ENCODE measurements around the gene GUCA2A. TPM values are rescaled to one million over a fixed set of nuclear protein-coding genes. Genes with fewer than 3 reads are reported as not detected.

Gene GUCA2A
- total and polyA plus RNA-seq, 2 of the 4 experiments (the other 2 are of a cell fraction), result not detected

DNA sequence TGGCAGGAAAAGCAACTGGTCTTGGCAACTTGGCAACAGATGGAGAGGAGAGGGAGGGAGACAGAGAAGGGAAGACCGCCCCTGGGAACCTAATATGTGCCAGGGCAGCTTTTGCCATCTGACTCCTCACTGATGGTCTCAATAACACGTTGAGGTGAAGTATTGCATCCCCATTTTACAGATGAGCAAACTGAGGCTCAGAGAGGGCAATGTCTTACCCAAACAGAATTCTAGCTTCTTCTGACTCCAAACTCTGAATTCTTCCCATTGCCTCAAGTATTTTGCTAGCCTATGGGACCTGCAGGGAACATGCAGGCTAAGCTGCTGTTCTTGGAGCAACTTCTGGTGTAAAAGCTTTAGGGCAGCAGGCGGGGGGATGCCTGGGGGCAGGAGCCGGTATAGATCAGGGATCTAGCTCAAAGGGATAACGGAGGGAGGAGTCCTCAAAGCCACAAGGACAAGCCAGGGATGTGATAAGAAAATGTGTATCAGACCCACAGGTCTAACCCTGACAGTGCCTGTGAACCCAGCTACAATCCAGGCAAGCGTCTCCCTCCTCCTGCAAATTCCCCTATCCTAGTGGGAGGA, 7.2 kb upstream of the GUCA2A start:
- no CpG with 5 or more reads among the region's 6 CpGs for WGBS, 2 experiments (ENCODE audit: extremely low coverage in 2 of 2, insufficient read length in 1 of 2)
- Histone ChIP-seq H2AFZ (replicated peaks; ENCODE audit: low read length, poor library complexity) (no peak overlapping the region), H3K27ac (ENCODE audit: insufficient read depth, low read length) (no peak overlapping the region), H3K36me3 (ENCODE audit: control insufficient read depth, insufficient read depth, low read length) (peaks cover 1% of the 10 kb centered on the region; the same call in 1 of the 2 replicates), H2BK120ac (ENCODE audit: low read depth, low read length) (no peak overlapping the region), H3K56ac (ENCODE audit: extremely low read depth, insufficient read depth, low read length) (no peak overlapping the region), H3K27me3 (ENCODE audit: control insufficient read depth, insufficient read depth, low read length) (no peaks in the 10 kb centered on the region), H3K18ac (ENCODE audit: low read depth, low read length) (no peak overlapping the region), H4K20me1 (ENCODE audit: insufficient read depth, low read length) (peaks cover under 1% of the 10 kb centered on the region; the same call in 1 of the 2 replicates), H3K14ac (replicated peaks; ENCODE audit: low read depth, low read length) (no peak overlapping the region), H3K9me3 (ENCODE audit: control insufficient read depth, insufficient read depth, low read length) (no peaks in the 10 kb centered on the region), H3K23ac (ENCODE audit: low read depth, low read length) (no peak overlapping the region), H3K9me1 (ENCODE audit: insufficient read depth, low read length) (0 out of 2 replicates have a peak, but pooled peaks cover 2% of the 10 kb centered on the region), H2AK9ac (replicated peaks; ENCODE audit: low read depth, low read length, poor library complexity) (no peak overlapping the region), H4K8ac (ENCODE audit: low read depth in 2 of 2, low read length in 2 of 2) (no peak overlapping the region), H3K9ac (ENCODE audit: low read depth, low read length) (no peak overlapping the region), H2BK15ac (ENCODE audit: low read depth, low read length) (no peak overlapping the region), H3K4me1 (ENCODE audit: control insufficient read depth, insufficient read depth, low read length) (peaks cover 4% of the 10 kb centered on the region), H2BK20ac (ENCODE audit: low read depth, low read length) (no peak overlapping the region), H3K4me3 (ENCODE audit: insufficient read depth, low read depth, low read length) (no peak overlapping the region), H2BK5ac (ENCODE audit: low read depth, low read length, poor library complexity, severe bottlenecking) (no peak overlapping the region), H4K91ac (ENCODE audit: insufficient read depth, low read depth, low read length) (no peak overlapping the region), H3K4me2 (ENCODE audit: low read depth, low read length) (no peak overlapping the region), H4K5ac (ENCODE audit: low read depth, low read length) (no peak overlapping the region), H3K79me1 (ENCODE audit: low read depth in 1 of 2, low read length in 2 of 2) (no peaks in the 10 kb centered on the region), H3K4ac (ENCODE audit: low read depth, low read length) (no peak overlapping the region), H2AK5ac (ENCODE audit: low read depth, low read length) (no peak overlapping the region)
- no TSS peak for BruUV-seq (replicated peaks)
- intact Hi-C loops (cut with micrococcal nuclease) (loop anchor here (10.0 kb wide), 1 partner anchor 483 kb away; the partner anchor contains the start of gene PPIH), in situ Hi-C loops (cut with MboI; ENCODE audit: low sequenced_read_pairs) (no loop called here), dilution Hi-C loops (cut with HindIII; ENCODE audit: low sequenced_read_pairs, unreplicated experiment) (no loop called here)
- DNase-seq (no peak), ATAC-seq (ENCODE audit: low read depth) (no peak)
- TF ChIP-seq RAD21 (IDR thresholded peaks at IDR 0.05; ENCODE audit: low read length), result no peak
- no peak for TF ChIP-seq RFX5 (IDR thresholded peaks at IDR 0.05; ENCODE audit: low read depth, low read length)
- no peak for TF ChIP-seq SMC3 (IDR thresholded peaks at IDR 0.05; ENCODE audit: low read depth, low read length)
- no peak for TF ChIP-seq BHLHE40 (IDR thresholded peaks at IDR 0.05; ENCODE audit: low read depth, low read length)
- TF ChIP-seq RCOR1 (IDR thresholded peaks at IDR 0.05; ENCODE audit: insufficient replicate concordance, low read length), result no peak
- TF ChIP-seq CHD1 (IDR thresholded peaks at IDR 0.05; ENCODE audit: low read depth, low read length), result no peak
- TF ChIP-seq MXI1 (IDR thresholded peaks at IDR 0.05; ENCODE audit: borderline replicate concordance, low read depth, low read length), result no peak
- TF ChIP-seq POLR2A (IDR thresholded peaks at IDR 0.05; ENCODE audit: low read depth, low read length), result no peak
- TF ChIP-seq CEBPB (IDR thresholded peaks at IDR 0.05; ENCODE audit: low read depth, low read length), result no peak
- TF ChIP-seq USF2 (IDR thresholded peaks at IDR 0.05; ENCODE audit: low read depth, low read length), result no peak
- no peak for TF ChIP-seq FOS (IDR thresholded peaks at IDR 0.05; ENCODE audit: low read depth, low read length)
- TF ChIP-seq, protein P1, sequence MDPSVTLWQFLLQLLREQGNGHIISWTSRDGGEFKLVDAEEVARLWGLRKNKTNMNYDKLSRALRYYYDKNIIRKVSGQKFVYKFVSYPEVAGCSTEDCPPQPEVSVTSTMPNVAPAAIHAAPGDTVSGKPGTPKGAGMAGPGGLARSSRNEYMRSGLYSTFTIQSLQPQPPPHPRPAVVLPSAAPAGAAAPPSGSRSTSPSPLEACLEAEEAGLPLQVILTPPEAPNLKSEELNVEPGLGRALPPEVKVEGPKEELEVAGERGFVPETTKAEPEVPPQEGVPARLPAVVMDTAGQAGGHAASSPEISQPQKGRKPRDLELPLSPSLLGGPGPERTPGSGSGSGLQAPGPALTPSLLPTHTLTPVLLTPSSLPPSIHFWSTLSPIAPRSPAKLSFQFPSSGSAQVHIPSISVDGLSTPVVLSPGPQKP (IDR thresholded peaks at IDR 0.05; ENCODE audit: borderline replicate concordance, low read depth, low read length), result no peak
- CTCF ChIA-PET, result interaction anchor here (0.8 to 2.4 kb wide), 2 partner anchors 11 to 12 kb away, joined by 3 to 8 read pairs; no protein-coding TSS in a partner anchor
- POLR2A ChIA-PET (ENCODE audit: unreplicated experiment), result no interaction called here

Measured in IMR-90 (cell line).